ENCODE data around the gene DHRS7C.

The DHRS7C gene

GRCh38 chr17:9726291-9726690, 65.1 kb downstream of the DHRS7C start:
- no peak overlapping the region for H3K4me3 ChIP-seq (ENCODE audit: control insufficient read depth, low read depth, low read length)
- TF ChIP-seq, protein P1, sequence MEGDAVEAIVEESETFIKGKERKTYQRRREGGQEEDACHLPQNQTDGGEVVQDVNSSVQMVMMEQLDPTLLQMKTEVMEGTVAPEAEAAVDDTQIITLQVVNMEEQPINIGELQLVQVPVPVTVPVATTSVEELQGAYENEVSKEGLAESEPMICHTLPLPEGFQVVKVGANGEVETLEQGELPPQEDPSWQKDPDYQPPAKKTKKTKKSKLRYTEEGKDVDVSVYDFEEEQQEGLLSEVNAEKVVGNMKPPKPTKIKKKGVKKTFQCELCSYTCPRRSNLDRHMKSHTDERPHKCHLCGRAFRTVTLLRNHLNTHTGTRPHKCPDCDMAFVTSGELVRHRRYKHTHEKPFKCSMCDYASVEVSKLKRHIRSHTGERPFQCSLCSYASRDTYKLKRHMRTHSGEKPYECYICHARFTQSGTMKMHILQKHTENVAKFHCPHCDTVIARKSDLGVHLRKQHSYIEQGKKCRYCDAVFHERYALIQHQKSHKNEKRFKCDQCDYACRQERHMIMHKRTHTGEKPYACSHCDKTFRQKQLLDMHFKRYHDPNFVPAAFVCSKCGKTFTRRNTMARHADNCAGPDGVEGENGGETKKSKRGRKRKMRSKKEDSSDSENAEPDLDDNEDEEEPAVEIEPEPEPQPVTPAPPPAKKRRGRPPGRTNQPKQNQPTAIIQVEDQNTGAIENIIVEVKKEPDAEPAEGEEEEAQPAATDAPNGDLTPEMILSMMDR (conservative IDR thresholded peaks at IDR 0.05; ENCODE audit: control insufficient read depth, insufficient read depth, low read depth, low read length), result no peak
- no peak for DNase-seq (ENCODE audit: low read depth)

DNA sequence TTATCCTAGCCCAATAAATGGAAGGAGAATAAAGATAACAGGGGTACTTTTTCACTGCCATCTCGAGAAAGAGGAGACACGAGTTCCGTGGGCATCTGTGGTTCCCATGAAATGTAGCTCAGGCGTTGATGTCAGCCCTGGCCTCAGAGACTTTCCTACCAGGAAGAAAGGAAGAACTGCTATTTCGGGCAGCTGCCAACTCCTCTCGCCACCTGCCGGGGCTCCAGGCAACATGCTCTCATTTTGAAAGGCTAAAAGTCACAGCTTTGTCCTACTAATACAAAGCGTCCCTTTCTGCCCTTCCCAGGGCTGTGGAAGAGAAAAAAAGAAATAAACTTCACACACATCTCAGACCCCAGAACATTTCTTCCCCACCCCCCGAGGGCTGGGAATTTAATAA, 65.8 kb downstream of the DHRS7C start:
- TF ChIP-seq, protein P1 (conservative IDR thresholded peaks at IDR 0.05; ENCODE audit: control insufficient read depth, insufficient read depth, low read depth, low read length), result no peak
- no peak for DNase-seq (ENCODE audit: low read depth)
- H3K4me3 ChIP-seq (ENCODE audit: control insufficient read depth, low read depth, low read length), result no peak overlapping the region
